Stomach (tissue), 9 donors: ENCODE measurements around the gene CFTR. TPM values are rescaled to one million over a fixed set of nuclear protein-coding genes. Genes with fewer than 3 reads are reported as not detected.
"Not testable (repeated sequence)": the region's sequence is repeated elsewhere in the genome, so short reads cannot be mapped to it uniquely, and the experiment has no call there.

Experiments used
- DNase-seq, 2 donors: peaks; one replicate each; pipeline versions ENCODE4 v3.0.0 to v3.0.0-alpha.2; 2013 to 2019
- H3K27ac ChIP-seq, 5 donors: fragments of 200-600 bp in 4 of 5; sonication (generic) in 4 of 5; one replicate each; pipeline ENCODE4 v1.5.1; 2013 to 2019; ENCODE audit warnings: mild to moderate bottlenecking in 1 of 5, moderate library complexity in 1 of 5
- H3K27me3 ChIP-seq, 3 donors: fragments of 200-600 bp; sonication (generic); one replicate each; pipeline ENCODE4 v1.5.1; 2017 to 2019; ENCODE audit warnings: mixed run types in 1 of 3
- H3K36me3 ChIP-seq, 4 donors: fragments of 200-600 bp; sonication (generic); 1 replicate in 3 of 4; 2 replicates in 1 of 4; pipeline ENCODE4 v1.5.1; 2016 to 2019
- H3K4me1 ChIP-seq, 4 donors: fragments of 200-600 bp; sonication (generic); one replicate each; pipeline ENCODE4 v1.5.1; 2016 to 2019
- H3K4me3 ChIP-seq, 4 donors: fragments of 200-600 bp; sonication (generic) in 3 of 4; one replicate each; pipeline ENCODE4 v1.5.1; 2016 to 2019; ENCODE audit warnings: mild to moderate bottlenecking in 1 of 4
- H3K9me3 ChIP-seq, 4 donors: fragments of 200-600 bp; sonication (generic); one replicate each; pipeline ENCODE4 v1.5.1; 2016 to 2019
- EP300 ChIP-seq: sonication (generic); formaldehyde crosslinking; IDR thresholded peaks from one replicate; pipeline ENCODE4 v1.6.1; 2017; ENCODE audit warnings: antibody characterized with exemption
- POLR2A ChIP-seq, 4 donors: fragments of 450-650 bp; IDR thresholded peaks; one replicate each; pipeline ENCODE4 v1.6.1; 2016; ENCODE audit warnings: antibody characterized with exemption in 4 of 4, control low read depth in 2 of 4, mild to moderate bottlenecking in 1 of 4, moderate library complexity in 1 of 4
- POLR2AphosphoS5 ChIP-seq, 3 donors: sonication (generic); formaldehyde crosslinking; IDR thresholded peaks; one replicate each; pipeline ENCODE4 v1.6.1; 2016; ENCODE audit warnings: antibody characterized with exemption in 3 of 3
- WGBS, 5 donors: extraction: QIAGEN DNeasy Blood & Tissue Kit in 3 of 5; methylation state at CpG; one replicate each; pipeline versions ENCODE4 v1.1.5 to v1.1.7; 2013 to 2018; 5-methylcytosine and 5-hydroxymethylcytosine counted together
- intact Hi-C: fragments of 100-400 bp; cut with DNase I; formaldehyde crosslinking; loops from one replicate; pipeline ENCODE4 v1.15.1; 2023; ENCODE audit warnings: low total_unique reads
- polyA plus RNA-seq, 3 donors: library from polyadenylated mRNA; stranded (reverse); fragments of 200-250 nt; gene quantifications; one replicate each; pipeline ENCODE4 v1.2.3, GENCODE V29; 2013
- total RNA-seq, 5 donors: library from RNA; depleted of rRNA; stranded (reverse); fragments of >200 nt; gene quantifications; one replicate each; pipeline versions ENCODE4 v1.1.0 to v1.2.3, GENCODE V29; 2014 to 2016
- TF ChIP-seq, protein P1 (sequence below), 7 experiments: fragments of 450-650 bp in 4 of 7; fragments of 200-600 bp in 3 of 7; sonication (generic) in 3 of 7; IDR thresholded peaks; one replicate each; pipeline ENCODE4 v1.5.1; 2016 to 2019; ENCODE audit warnings: antibody characterized with exemption in 7 of 7, control low read depth in 2 of 7, mild to moderate bottlenecking in 1 of 7
- donor health status: healthy with polysubstance abuse.
- donor health status: Bipolar disorder and iron deficiency.
- donor health status: healthy.

CFTR gene
- total and polyA plus RNA-seq, 8 donors, result under 0.01 to 130 (median 1.7) TPM; not detected in 1

GRCh38 chr7:117446220-117446815 lies 33.5 kb upstream of the CFTR start:
- no peaks in the 10 kb centered on the region for H3K36me3 ChIP-seq
- TF ChIP-seq, protein P1, sequence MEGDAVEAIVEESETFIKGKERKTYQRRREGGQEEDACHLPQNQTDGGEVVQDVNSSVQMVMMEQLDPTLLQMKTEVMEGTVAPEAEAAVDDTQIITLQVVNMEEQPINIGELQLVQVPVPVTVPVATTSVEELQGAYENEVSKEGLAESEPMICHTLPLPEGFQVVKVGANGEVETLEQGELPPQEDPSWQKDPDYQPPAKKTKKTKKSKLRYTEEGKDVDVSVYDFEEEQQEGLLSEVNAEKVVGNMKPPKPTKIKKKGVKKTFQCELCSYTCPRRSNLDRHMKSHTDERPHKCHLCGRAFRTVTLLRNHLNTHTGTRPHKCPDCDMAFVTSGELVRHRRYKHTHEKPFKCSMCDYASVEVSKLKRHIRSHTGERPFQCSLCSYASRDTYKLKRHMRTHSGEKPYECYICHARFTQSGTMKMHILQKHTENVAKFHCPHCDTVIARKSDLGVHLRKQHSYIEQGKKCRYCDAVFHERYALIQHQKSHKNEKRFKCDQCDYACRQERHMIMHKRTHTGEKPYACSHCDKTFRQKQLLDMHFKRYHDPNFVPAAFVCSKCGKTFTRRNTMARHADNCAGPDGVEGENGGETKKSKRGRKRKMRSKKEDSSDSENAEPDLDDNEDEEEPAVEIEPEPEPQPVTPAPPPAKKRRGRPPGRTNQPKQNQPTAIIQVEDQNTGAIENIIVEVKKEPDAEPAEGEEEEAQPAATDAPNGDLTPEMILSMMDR (IDR thresholded peaks at IDR 0.05), result no peak
- TF ChIP-seq POLR2A (IDR thresholded peaks at IDR 0.05), result no peak
- TF ChIP-seq POLR2AphosphoS5 (IDR thresholded peaks at IDR 0.05), result no peak
- no peak for TF ChIP-seq EP300
- H3K4me3 ChIP-seq, result no peak overlapping the region
- H3K27me3 ChIP-seq, result no peaks in the 10 kb centered on the region
- no peak overlapping the region for H3K27ac ChIP-seq
- H3K9me3 ChIP-seq, result peaks cover 0 to 12% (median 3%) of the 10 kb centered on the region in 4 donors
- WGBS, 5 donors, result 35 to 50% (median 41%) methylated on average over 4 of the region's 4 CpGs
- intact Hi-C loops, result no loop called here
- H3K4me1 ChIP-seq, result no peaks in the 10 kb centered on the region
- peak in 1 of 2 donors; percentile 23 for DNase-seq

- intact Hi-C loops, result no loop called here
- Histone ChIP-seq H3K36me3 (no peaks in the 10 kb centered on the region), H3K9me3 (peaks cover 0 to 12% (median 3%) of the 10 kb centered on the region in 4 donors), H3K4me1 (no peaks in the 10 kb centered on the region), H3K27ac (no peak overlapping the region), H3K4me3 (no peak overlapping the region), H3K27me3 (no peaks in the 10 kb centered on the region)
- 74 to 92% (median 85%) methylated on average over 2 of the region's 2 CpGs for WGBS, 5 donors
- TF ChIP-seq POLR2AphosphoS5 (IDR thresholded peaks at IDR 0.05) (no peak), EP300 (no peak), POLR2A (IDR thresholded peaks at IDR 0.05) (no peak)
- TF ChIP-seq, protein P1 (IDR thresholded peaks at IDR 0.05), result no peak
- DNase-seq, result no peak
These were observed 31.2 kb upstream of the CFTR start for GRCh38 chr7:117448655-117449054.

GRCh38 chr7:117458977-117459583 lies 20.7 kb upstream of the CFTR start:
- whole genome bisulfite sequencing, 5 donors, result 32 to 37% (median 33%) methylated on average over 3 of the region's 3 CpGs
- Histone ChIP-seq H3K4me3 (no peak overlapping the region), H3K27ac (no peak overlapping the region), H3K36me3 (no peaks in the 10 kb centered on the region), H3K9me3 (no peaks in the 10 kb centered on the region), H3K27me3 (no peaks in the 10 kb centered on the region), H3K4me1 (no peaks in the 10 kb centered on the region)
- DNase-seq, result peak in 1 of 2 donors; percentile 47
- intact Hi-C loops, result no loop called here
- no peak for TF ChIP-seq POLR2A (IDR thresholded peaks at IDR 0.05)
- TF ChIP-seq, protein P1 (IDR thresholded peaks at IDR 0.05), result peak in 5 of 7 experiments; percentile 17 to 48 (median 43)

DNA sequence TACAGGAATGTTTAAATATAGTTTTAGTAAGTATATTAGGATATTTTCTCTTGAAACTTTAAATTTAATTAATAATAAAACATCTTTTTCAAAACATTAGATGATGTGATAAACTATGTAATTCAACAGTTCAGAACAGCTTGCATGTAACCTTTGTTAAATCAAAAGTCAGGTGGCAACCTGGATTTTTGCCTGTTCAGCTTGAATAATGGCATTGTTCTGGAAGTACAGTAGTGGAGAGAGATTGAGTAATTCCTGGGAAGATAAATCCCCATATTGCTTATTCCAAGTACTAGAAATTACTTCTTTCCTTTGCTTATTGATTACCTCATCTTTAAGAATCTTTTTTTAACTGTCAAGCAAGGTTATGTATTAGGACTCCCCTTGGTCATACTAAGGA lies 20.1 kb upstream of the CFTR start:
- intact Hi-C loops, result no loop called here
- Histone ChIP-seq H3K27me3 (no peaks in the 10 kb centered on the region), H3K4me3 (no peak overlapping the region), H3K4me1 (no peaks in the 10 kb centered on the region), H3K9me3 (no peaks in the 10 kb centered on the region), H3K27ac (no peak overlapping the region), H3K36me3 (no peaks in the 10 kb centered on the region)
- no peak for DNase-seq
- no peak for TF ChIP-seq POLR2A (IDR thresholded peaks at IDR 0.05)
- TF ChIP-seq, protein P1 (IDR thresholded peaks at IDR 0.05), result no peak
- TF ChIP-seq POLR2AphosphoS5 (IDR thresholded peaks at IDR 0.05), result no peak
- TF ChIP-seq EP300, result no peak

GRCh38 chr7:117460815-117461214 lies 19.0 kb upstream of the CFTR start:
- H3K27me3 ChIP-seq, intact Hi-C loops, H3K36me3 ChIP-seq, H3K27ac ChIP-seq, H3K4me1 ChIP-seq, H3K4me3 ChIP-seq, H3K9me3 ChIP-seq, DNase-seq: not testable (repeated sequence)
- WGBS, 5 donors, result 92 to 99% (median 96%) methylated on average over 3 to 4 of the region's 4 CpGs
